ENCODE results near the gene SGTA. TPM values are rescaled to one million over a fixed set of nuclear protein-coding genes. Genes with fewer than 3 reads are reported as not detected.

The SGTA gene
- total RNA-seq, 2 donors from 2014 or later, result 73.9 to 81.5 TPM

GRCh38 chr19:2785244-2785997 lies 2.3 kb upstream of the SGTA start, which contains the start of gene THOP1:
Gene THOP1, plus strand, starts transcription at chr19:2785503. Its CDS starts 160 bp downstream, at chr19:2785663.
- DNase-seq, result peak; percentile 99
- peak within 1 kb of the TSS; percentile 79 for H3K4me3 Mint-ChIP-seq
- peak within 1 kb of the TSS; percentile 83 for H3K27ac ChIP-seq (ENCODE audit: low read depth, low read length)
- peaks cover 4% of the 10 kb centered on the region for H3K9me3 Mint-ChIP-seq
- H3K27ac Mint-ChIP-seq, result peak within 1 kb of the TSS; percentile 82
- H3K9ac ChIP-seq (ENCODE audit: extremely low read depth, low read length, poor library complexity, severe bottlenecking), result peak within 1 kb of the TSS; percentile 91
- H3K27me3 Mint-ChIP-seq (ENCODE audit: insufficient read depth), result no peaks in the 10 kb centered on the region
- H3K36me3 Mint-ChIP-seq (ENCODE audit: low read depth), result peaks cover 15% of the 10 kb centered on the region
- no peaks in the 10 kb centered on the region for H3K9me3 ChIP-seq (ENCODE audit: control insufficient read depth, low read length)
- H3K4me1 ChIP-seq (ENCODE audit: control insufficient read depth, insufficient read depth, low read length), result no peaks in the 10 kb centered on the region
- peaks cover 14% of the 10 kb centered on the region for H3K4me1 Mint-ChIP-seq
- H3K36me3 ChIP-seq (ENCODE audit: control insufficient read depth, insufficient read depth, low read length), result peaks cover 14% of the 10 kb centered on the region
- H3K4me3 ChIP-seq (ENCODE audit: low read length), result peak within 1 kb of the TSS; percentile 96
- WGBS, 2 experiments (ENCODE audit: insufficient coverage in 1 of 2, insufficient read length in 1 of 2), result 0% methylated on average over 32 to 78 of the region's 78 CpGs
- H3K27me3 ChIP-seq (ENCODE audit: control insufficient read depth, insufficient read depth, low read length, poor library complexity, severe bottlenecking), result no peaks in the 10 kb centered on the region
- TF ChIP-seq CTCF (conservative IDR thresholded peaks at IDR 0.05), result no peak

DNA sequence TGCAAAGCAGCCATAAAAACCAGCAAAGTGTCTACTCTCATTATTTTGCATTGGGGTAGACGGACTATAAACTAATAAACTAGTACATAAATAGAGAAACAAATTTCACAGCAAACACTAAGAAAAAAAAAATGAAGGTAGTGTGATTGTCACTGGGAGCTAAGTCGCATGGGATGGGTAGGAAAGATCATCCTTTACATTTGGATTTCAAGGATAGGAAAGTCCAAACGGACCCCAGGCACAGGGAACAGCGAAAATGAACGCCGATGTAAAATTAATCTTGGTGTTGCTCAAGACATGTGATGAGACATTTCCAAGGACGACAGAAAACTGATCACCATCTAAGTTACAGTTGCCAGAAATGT lies 690 bp upstream of the SGTA start:
- H3K4me3 ChIP-seq (ENCODE audit: low read length), result peak overlapping the region; percentile 61

GRCh38 chr19:2782329-2782935 lies 641 bp downstream of the SGTA start:
- no peak for DNase-seq
- H3K4me3 Mint-ChIP-seq, result peak overlapping the region; percentile 88
- H3K36me3 Mint-ChIP-seq (ENCODE audit: low read depth), result peaks cover 14% of the 10 kb centered on the region
- no peak for TF ChIP-seq CTCF (conservative IDR thresholded peaks at IDR 0.05)
- H3K9me3 Mint-ChIP-seq, result peaks cover 4% of the 10 kb centered on the region
- peak overlapping the region; percentile 92 for H3K9ac ChIP-seq (ENCODE audit: extremely low read depth, low read length, poor library complexity, severe bottlenecking)
- 2% methylated on average over 20 to 24 of the region's 24 CpGs for WGBS, 2 experiments (ENCODE audit: insufficient coverage in 1 of 2, insufficient read length in 1 of 2)
- no peaks in the 10 kb centered on the region for H3K27me3 ChIP-seq (ENCODE audit: control insufficient read depth, insufficient read depth, low read length, poor library complexity, severe bottlenecking)
- peaks cover 14% of the 10 kb centered on the region for H3K4me1 Mint-ChIP-seq
- peaks cover 26% of the 10 kb centered on the region for H3K36me3 ChIP-seq (ENCODE audit: control insufficient read depth, insufficient read depth, low read length)
- peak overlapping the region; percentile 90 for H3K27ac Mint-ChIP-seq
- peak overlapping the region; percentile 81 for H3K4me3 ChIP-seq (ENCODE audit: low read length)
- H3K9me3 ChIP-seq (ENCODE audit: control insufficient read depth, low read length), result no peaks in the 10 kb centered on the region
- H3K27me3 Mint-ChIP-seq (ENCODE audit: insufficient read depth), result no peaks in the 10 kb centered on the region
- no peaks in the 10 kb centered on the region for H3K4me1 ChIP-seq (ENCODE audit: control insufficient read depth, insufficient read depth, low read length)
- H3K27ac ChIP-seq (ENCODE audit: low read depth, low read length), result no peak overlapping the region

More for the DNA sequence above, 690 bp upstream of the SGTA start:
- peaks cover 17% of the 10 kb centered on the region for H3K36me3 ChIP-seq (ENCODE audit: control insufficient read depth, insufficient read depth, low read length)
- Mint-ChIP-seq H3K27me3 (ENCODE audit: insufficient read depth) (no peaks in the 10 kb centered on the region), H3K36me3 (ENCODE audit: low read depth) (peaks cover 12% of the 10 kb centered on the region), H3K4me1 (peaks cover 14% of the 10 kb centered on the region), H3K4me3 (peak overlapping the region; percentile 88), H3K9me3 (peaks cover 4% of the 10 kb centered on the region), H3K27ac (peak overlapping the region; percentile 89)
- H3K27me3 ChIP-seq (ENCODE audit: control insufficient read depth, insufficient read depth, low read length, poor library complexity, severe bottlenecking), result no peaks in the 10 kb centered on the region
- H3K27ac ChIP-seq (ENCODE audit: low read depth, low read length), result peak overlapping the region; percentile 86
- DNase-seq, result no peak
- H3K9ac ChIP-seq (ENCODE audit: extremely low read depth, low read length, poor library complexity, severe bottlenecking), result peak overlapping the region; percentile 9
- no peaks in the 10 kb centered on the region for H3K9me3 ChIP-seq (ENCODE audit: control insufficient read depth, low read length)
- no peak for TF ChIP-seq CTCF (conservative IDR thresholded peaks at IDR 0.05)
- no peaks in the 10 kb centered on the region for H3K4me1 ChIP-seq (ENCODE audit: control insufficient read depth, insufficient read depth, low read length)
- 93 to 98% methylated on average over 5 to 6 of the region's 7 CpGs for WGBS, 2 experiments (ENCODE audit: insufficient coverage in 1 of 2, insufficient read length in 1 of 2)
